Prostate gland (tissue), 2 donors: ENCODE measurements around the gene PBXIP1. TPM values are rescaled to one million over a fixed set of nuclear protein-coding genes. Genes with fewer than 3 reads are reported as not detected.

Source experiments
- DNase-seq: peaks from one replicate; pipeline ENCODE4 v3.0.0-alpha.2; 2019; ENCODE audit warnings: low spot score
- H3K27ac ChIP-seq, 2 donors: fragments of 200-600 bp; sonication (generic); 2 replicates each; pipeline ENCODE4 v1.5.1; 2017 to 2019
- H3K27me3 ChIP-seq: fragments of 200-600 bp; sonication (generic); replicated peaks from 2 replicates; pipeline ENCODE4 v1.5.1; 2019; ENCODE audit not compliant: insufficient read depth
- H3K36me3 ChIP-seq, 2 donors: fragments of 200-600 bp; sonication (generic); 1 replicate in 1 of 2; 2 replicates in 1 of 2; pipeline versions ENCODE4 v1.5.1 to v1.8.1; 2017 to 2019
- H3K4me1 ChIP-seq: fragments of 200-600 bp; sonication (generic); replicated peaks from 2 replicates; pipeline ENCODE4 v1.5.1; 2019
- H3K4me3 ChIP-seq, 2 donors: fragments of 200-600 bp; sonication (generic); 2 replicates each; pipeline ENCODE4 v1.5.1; 2017 to 2019
- H3K9me3 ChIP-seq: fragments of 200-600 bp; sonication (generic); 2 replicates; pipeline ENCODE4 v1.5.1; 2017
- CTCF ChIP-seq, 4 experiments: fragments of 200-600 bp in 2 of 4; fragments of 450-650 bp in 2 of 4; sonication (generic) in 2 of 4; IDR thresholded peaks; 1 replicate in 3 of 4; 2 replicates in 1 of 4; pipeline ENCODE4 v1.5.1; 2016 to 2019; ENCODE audit warnings: antibody characterized with exemption in 4 of 4, mild to moderate bottlenecking in 2 of 4, moderate library complexity in 2 of 4
- POLR2A ChIP-seq: fragments of 450-650 bp; IDR thresholded peaks from one replicate; pipeline ENCODE4 v1.6.1; 2016; ENCODE audit warnings: antibody characterized with exemption, mild to moderate bottlenecking
- POLR2AphosphoS5 ChIP-seq: sonication (generic); formaldehyde crosslinking; IDR thresholded peaks from one replicate; pipeline ENCODE4 v1.6.1; 2017; ENCODE audit warnings: antibody characterized with exemption
- WGBS: methylation state at CpG from one replicate; pipeline ENCODE4 v1.1.5; 2018; 5-methylcytosine and 5-hydroxymethylcytosine counted together
- intact Hi-C: fragments of 100-400 bp; cut with DNase I; formaldehyde crosslinking; loops from one replicate; pipeline ENCODE4 v1.14.2; 2022
- total RNA-seq, 2 donors: library from RNA; depleted of rRNA; stranded (reverse); fragments of >200 nt; gene quantifications; one replicate each; pipeline ENCODE4 v1.1.0, GENCODE V29; 2016

PBXIP1 gene
- total RNA-seq, 2 donors from 2014 or later, result 113 to 140 TPM

GRCh38 chr1:154952664-154953063 is 3.2 kb downstream of the PBXIP1 start:
- no peak for DNase-seq
- no peaks in the 10 kb centered on the region for H3K36me3 ChIP-seq
- H3K27me3 ChIP-seq, result no peaks in the 10 kb centered on the region
- no peak overlapping the region for H3K27ac ChIP-seq
- H3K9me3 ChIP-seq, result no peaks in the 10 kb centered on the region
- no peak overlapping the region for H3K4me3 ChIP-seq
- H3K4me1 ChIP-seq, result peaks cover 16% of the 10 kb centered on the region
- no peak for TF ChIP-seq POLR2AphosphoS5
- 80% methylated on average over 6 of the region's 6 CpGs for WGBS
- intact Hi-C loops, result no loop called here

GRCh38 chr1:154951901-154952657 is 3.8 kb downstream of the PBXIP1 start:
- H3K9me3 ChIP-seq, result no peaks in the 10 kb centered on the region
- 71% methylated on average over 15 of the region's 15 CpGs for WGBS
- no peak for TF ChIP-seq CTCF (IDR thresholded peaks at IDR 0.05)
- TF ChIP-seq POLR2A, result no peak
- no peak for TF ChIP-seq POLR2AphosphoS5
- H3K4me1 ChIP-seq, result peaks cover 16% of the 10 kb centered on the region
- intact Hi-C loops, result no loop called here
- no peak overlapping the region for H3K27ac ChIP-seq
- H3K27me3 ChIP-seq, result no peaks in the 10 kb centered on the region
- no peaks in the 10 kb centered on the region for H3K36me3 ChIP-seq
- DNase-seq, result no peak
- no peak overlapping the region for H3K4me3 ChIP-seq

- Histone ChIP-seq H3K4me1 (no peaks in the 10 kb centered on the region), H3K27me3 (no peaks in the 10 kb centered on the region), H3K36me3 (no peaks in the 10 kb centered on the region), H3K27ac (no peak overlapping the region), H3K4me3 (no peak overlapping the region), H3K9me3 (no peaks in the 10 kb centered on the region)
- WGBS, result 93% methylated on average over 11 of the region's 11 CpGs
- no peak for TF ChIP-seq POLR2A
- DNase-seq, result no peak
- intact Hi-C loops, result no loop called here
Measured at GRCh38 chr1:154948079-154948478, 7.8 kb downstream of the PBXIP1 start.

GRCh38 chr1:154945962-154946850 is 9.7 kb downstream of the PBXIP1 start:
- no peak for DNase-seq
- TF ChIP-seq CTCF (IDR thresholded peaks at IDR 0.05) (no peak), POLR2A (no peak), POLR2AphosphoS5 (no peak)
- no peak overlapping the region for H3K27ac ChIP-seq
- H3K4me3 ChIP-seq, result no peak overlapping the region
- intact Hi-C loops, result no loop called here
- no peaks in the 10 kb centered on the region for H3K36me3 ChIP-seq
- H3K4me1 ChIP-seq, result peaks cover 5% of the 10 kb centered on the region
- WGBS, result 86% methylated on average over 17 of the region's 17 CpGs
- no peaks in the 10 kb centered on the region for H3K9me3 ChIP-seq
- H3K27me3 ChIP-seq, result no peaks in the 10 kb centered on the region

GRCh38 chr1:154945160-154945961 is 10.5 kb downstream of the PBXIP1 start:
- Histone ChIP-seq H3K36me3 (no peaks in the 10 kb centered on the region), H3K4me1 (peaks cover 8% of the 10 kb centered on the region), H3K27me3 (no peaks in the 10 kb centered on the region), H3K9me3 (no peaks in the 10 kb centered on the region), H3K4me3 (no peak overlapping the region), H3K27ac (no peak overlapping the region)
- WGBS, result 86% methylated on average over 15 of the region's 15 CpGs
- TF ChIP-seq CTCF (IDR thresholded peaks at IDR 0.05) (no peak), POLR2AphosphoS5 (no peak), POLR2A (no peak)
- no peak for DNase-seq
- intact Hi-C loops, result no loop called here
